Glomerular visceral epithelial cell (primary cell): Measurements from ENCODE around the gene RACK1.

Experiments
- DNase-seq: peaks from one replicate; pipeline ENCODE4 v3.0.0-alpha.2; 2016; ENCODE audit errors: extremely low spot score

RACK1 gene

GRCh38 chr5:181195249-181195761, 48.4 kb downstream of the RACK1 start:
- no peak for DNase-seq

- DNase-seq, result no peak
These were observed 49.0 kb downstream of the RACK1 start for GRCh38 chr5:181194489-181195248.

GRCh38 chr5:181193656-181194055, 50.0 kb downstream of the RACK1 start:
- DNase-seq, result no peak

- DNase-seq, result no peak
These were observed 51.2 kb downstream of the RACK1 start for GRCh38 chr5:181192337-181193046.

GRCh38 chr5:181191526-181192336, 52.0 kb downstream of the RACK1 start:
- peak; percentile 97 for DNase-seq

- no peak for DNase-seq
These were observed 52.8 kb downstream of the RACK1 start for GRCh38 chr5:181190711-181191525.

- no peak for DNase-seq
These were observed 53.6 kb downstream of the RACK1 start for GRCh38 chr5:181189962-181190710.

- no peak for DNase-seq
These were observed 54.2 kb downstream of the RACK1 start for GRCh38 chr5:181189363-181189961.

- DNase-seq, result peak; percentile 88
These were observed 54.9 kb downstream of the RACK1 start for GRCh38 chr5:181188700-181189362.

- peak; percentile 91 for DNase-seq
These were observed 56.0 kb downstream of the RACK1 start for GRCh38 chr5:181187500-181188213.

GRCh38 chr5:181186986-181187499, 56.7 kb downstream of the RACK1 start:
- no peak for DNase-seq
